Skeletal muscle tissue (tissue), 4 donors: ENCODE data around the gene ATG4B. TPM values are rescaled to one million over a fixed set of nuclear protein-coding genes. Genes with fewer than 3 reads are reported as not detected.

Experiments
- H3K27ac ChIP-seq: one replicate; pipeline ENCODE4 v1.7.0; 2013; ENCODE audit warnings: mild to moderate bottlenecking, low read depth, low read length, inconsistent platforms
- H3K27me3 ChIP-seq, 3 donors: one replicate each; pipeline ENCODE4 v1.7.0; 2013; ENCODE audit warnings: low read length in 3 of 3; ENCODE audit not compliant: control insufficient read depth in 3 of 3, insufficient read depth in 3 of 3
- H3K36me3 ChIP-seq, 3 donors: one replicate each; pipeline ENCODE4 v1.7.0; 2013; ENCODE audit warnings: low read length in 3 of 3; ENCODE audit not compliant: control insufficient read depth in 3 of 3, insufficient read depth in 3 of 3
- H3K4me1 ChIP-seq, 3 donors: one replicate each; pipeline ENCODE4 v1.7.0; 2013; ENCODE audit warnings: low read length in 3 of 3, mild to moderate bottlenecking in 3 of 3; ENCODE audit not compliant: control insufficient read depth in 3 of 3, insufficient read depth in 3 of 3
- H3K4me3 ChIP-seq, 3 donors: one replicate each; pipeline ENCODE4 v1.7.0; 2013; ENCODE audit warnings: low read length in 3 of 3
- H3K9ac ChIP-seq, 3 donors: one replicate each; pipeline ENCODE4 v1.7.0; 2013; ENCODE audit warnings: low read length in 3 of 3, mild to moderate bottlenecking in 3 of 3, moderate library complexity in 2 of 3, low read depth in 1 of 3
- H3K9me3 ChIP-seq, 3 donors: one replicate each; pipeline ENCODE4 v1.7.0; 2013; ENCODE audit warnings: low read length in 3 of 3; ENCODE audit not compliant: control insufficient read depth in 3 of 3
- total RNA-seq: library from RNA; depleted of rRNA; stranded (reverse); fragments of >200 nt; gene quantifications from one replicate; pipeline ENCODE4 v1.2.3, GENCODE V29; 2014
- donor health status: Osteomylitis.

ATG4B gene
- total RNA-seq, 1 donor from 2014 or later, result 29.2 TPM

GRCh38 chr2:241672243-241673188, 35.0 kb downstream of the ATG4B start:
- Histone ChIP-seq H3K36me3 (peaks cover 44 to 60% (median 46%) of the 10 kb centered on the region in 3 donors), H3K27me3 (no peaks in the 10 kb centered on the region), H3K9ac (no peak overlapping the region), H3K9me3 (no peaks in the 10 kb centered on the region), H3K27ac (no peak overlapping the region), H3K4me1 (no peaks in the 10 kb centered on the region), H3K4me3 (no peak overlapping the region)

DNA sequence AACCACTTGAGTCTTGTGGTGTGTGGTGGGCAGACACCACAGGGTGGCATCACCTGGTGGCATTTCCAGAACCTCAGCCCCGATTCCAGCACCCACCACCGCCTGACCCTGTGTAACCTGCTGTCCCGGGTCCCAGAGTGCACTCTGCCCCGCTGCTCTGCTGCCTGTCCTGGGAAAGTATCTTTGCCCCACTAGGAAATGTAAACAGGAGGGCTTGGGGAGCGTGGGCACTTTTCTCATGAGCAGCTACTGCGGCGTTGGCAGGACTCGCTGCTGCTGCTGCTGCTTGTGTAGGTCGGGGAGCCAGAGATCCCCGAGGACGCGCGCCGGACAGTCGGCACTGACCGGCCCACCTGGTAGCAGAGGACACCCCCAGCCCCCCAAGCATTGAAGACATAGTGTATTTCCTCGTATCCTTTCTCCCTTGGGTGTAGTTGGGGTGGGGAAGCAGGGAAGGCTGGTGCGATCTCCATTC, 35.7 kb downstream of the ATG4B start:
- Histone ChIP-seq H3K27ac (no peak overlapping the region), H3K27me3 (no peaks in the 10 kb centered on the region), H3K9me3 (no peaks in the 10 kb centered on the region), H3K36me3 (peaks cover 40 to 56% (median 42%) of the 10 kb centered on the region in 3 donors), H3K9ac (no peak overlapping the region), H3K4me3 (no peak overlapping the region), H3K4me1 (no peaks in the 10 kb centered on the region)

GRCh38 chr2:241673797-241674725, 36.6 kb downstream of the ATG4B start:
- H3K27ac ChIP-seq, result no peak overlapping the region
- H3K9ac ChIP-seq, result no peak overlapping the region
- H3K36me3 ChIP-seq, result peaks cover 34 to 57% (median 36%) of the 10 kb centered on the region in 3 donors
- no peaks in the 10 kb centered on the region for H3K27me3 ChIP-seq
- no peaks in the 10 kb centered on the region for H3K9me3 ChIP-seq
- H3K4me1 ChIP-seq, result no peaks in the 10 kb centered on the region
- no peak overlapping the region for H3K4me3 ChIP-seq

DNA sequence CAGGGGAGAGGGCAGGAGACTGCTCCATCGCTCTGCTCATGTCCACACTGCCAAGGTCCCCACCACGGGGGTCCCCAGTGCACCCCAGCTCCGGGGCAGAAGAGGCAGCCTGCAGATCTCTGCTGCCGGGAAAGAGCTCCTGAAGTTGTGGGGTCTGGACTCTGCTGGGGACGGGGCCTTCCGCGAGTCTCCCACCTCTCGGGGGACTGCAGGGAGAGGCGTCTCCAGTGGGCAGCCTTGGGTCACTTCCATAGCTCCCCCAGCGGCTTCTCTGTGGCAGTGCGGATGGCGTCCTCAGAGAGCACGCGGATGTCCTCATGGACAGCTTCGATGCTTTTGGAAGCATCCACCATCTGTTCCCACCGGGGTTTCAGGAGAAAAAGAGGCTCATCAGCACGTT, 38.4 kb downstream of the ATG4B start:
- H3K36me3 ChIP-seq, result peaks cover 23 to 46% (median 25%) of the 10 kb centered on the region in 3 donors

DNA sequence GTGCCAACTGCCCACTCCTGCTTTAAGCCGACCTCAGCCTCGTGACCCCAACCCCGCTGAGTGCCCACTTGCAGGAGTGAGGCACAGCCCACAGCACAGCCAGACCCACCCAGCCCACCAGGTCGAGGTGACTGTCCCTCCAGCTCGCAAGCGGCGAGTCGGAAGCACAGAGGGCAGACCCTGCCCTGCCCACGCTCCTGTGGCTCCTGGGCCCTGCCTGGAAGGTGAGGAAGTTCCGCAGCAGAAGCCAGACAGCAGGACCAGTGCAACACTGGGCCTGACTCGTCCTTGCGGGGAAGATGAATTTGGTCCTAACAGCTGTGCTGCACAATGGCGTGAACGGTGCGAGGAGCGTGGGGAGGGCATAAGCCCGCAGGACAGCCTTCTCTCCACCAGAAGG, 39.2 kb downstream of the ATG4B start:
- Histone ChIP-seq H3K4me3 (no peak overlapping the region), H3K9ac (no peak overlapping the region), H3K27me3 (no peaks in the 10 kb centered on the region), H3K9me3 (no peaks in the 10 kb centered on the region), H3K4me1 (peaks cover 0 to 11% (median 8%) of the 10 kb centered on the region in 3 donors), H3K36me3 (peaks cover 18 to 42% (median 23%) of the 10 kb centered on the region in 3 donors), H3K27ac (no peak overlapping the region)

More for the DNA sequence above, 38.4 kb downstream of the ATG4B start:
- Histone ChIP-seq H3K27ac (no peak overlapping the region), H3K9ac (no peak overlapping the region), H3K4me3 (no peak overlapping the region), H3K9me3 (no peaks in the 10 kb centered on the region), H3K4me1 (peaks cover 0 to 3% (median 3%) of the 10 kb centered on the region in 3 donors), H3K27me3 (no peaks in the 10 kb centered on the region)

DNA sequence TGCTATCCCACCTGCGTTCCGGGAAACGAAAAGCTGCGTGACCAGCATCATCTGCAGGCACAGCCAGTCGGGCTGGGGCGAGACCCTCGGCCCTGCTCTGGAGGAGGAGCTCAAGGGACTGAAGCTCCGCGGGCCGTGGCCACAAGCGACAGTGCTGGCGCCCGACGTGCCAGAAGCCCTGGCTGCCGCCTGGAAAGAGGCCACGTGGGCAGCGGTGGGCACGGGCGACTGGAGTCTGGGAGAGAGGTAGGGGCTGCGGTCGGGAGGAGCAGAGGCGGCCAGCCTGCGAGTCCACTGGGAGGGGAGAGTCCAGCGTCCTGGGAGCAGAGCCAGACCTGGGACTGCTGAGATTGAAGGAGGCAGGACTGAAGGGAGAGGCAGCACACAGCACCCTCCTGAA, 39.9 kb downstream of the ATG4B start:
- no peaks in the 10 kb centered on the region for H3K27me3 ChIP-seq
- H3K9me3 ChIP-seq, result no peaks in the 10 kb centered on the region
- H3K4me1 ChIP-seq, result peaks cover 0 to 13% (median 8%) of the 10 kb centered on the region in 3 donors
- H3K9ac ChIP-seq, result no peak overlapping the region
- H3K27ac ChIP-seq, result no peak overlapping the region
- no peak overlapping the region for H3K4me3 ChIP-seq
- peaks cover 16 to 37% (median 26%) of the 10 kb centered on the region in 3 donors for H3K36me3 ChIP-seq

GRCh38 chr2:241678307-241678706, 40.8 kb downstream of the ATG4B start:
- Histone ChIP-seq H3K27me3 (no peaks in the 10 kb centered on the region), H3K9ac (no peak overlapping the region), H3K9me3 (no peaks in the 10 kb centered on the region), H3K4me3 (no peak overlapping the region), H3K36me3 (peaks cover 12 to 33% (median 29%) of the 10 kb centered on the region in 3 donors), H3K27ac (no peak overlapping the region), H3K4me1 (peaks cover 0 to 13% (median 8%) of the 10 kb centered on the region in 3 donors)

DNA sequence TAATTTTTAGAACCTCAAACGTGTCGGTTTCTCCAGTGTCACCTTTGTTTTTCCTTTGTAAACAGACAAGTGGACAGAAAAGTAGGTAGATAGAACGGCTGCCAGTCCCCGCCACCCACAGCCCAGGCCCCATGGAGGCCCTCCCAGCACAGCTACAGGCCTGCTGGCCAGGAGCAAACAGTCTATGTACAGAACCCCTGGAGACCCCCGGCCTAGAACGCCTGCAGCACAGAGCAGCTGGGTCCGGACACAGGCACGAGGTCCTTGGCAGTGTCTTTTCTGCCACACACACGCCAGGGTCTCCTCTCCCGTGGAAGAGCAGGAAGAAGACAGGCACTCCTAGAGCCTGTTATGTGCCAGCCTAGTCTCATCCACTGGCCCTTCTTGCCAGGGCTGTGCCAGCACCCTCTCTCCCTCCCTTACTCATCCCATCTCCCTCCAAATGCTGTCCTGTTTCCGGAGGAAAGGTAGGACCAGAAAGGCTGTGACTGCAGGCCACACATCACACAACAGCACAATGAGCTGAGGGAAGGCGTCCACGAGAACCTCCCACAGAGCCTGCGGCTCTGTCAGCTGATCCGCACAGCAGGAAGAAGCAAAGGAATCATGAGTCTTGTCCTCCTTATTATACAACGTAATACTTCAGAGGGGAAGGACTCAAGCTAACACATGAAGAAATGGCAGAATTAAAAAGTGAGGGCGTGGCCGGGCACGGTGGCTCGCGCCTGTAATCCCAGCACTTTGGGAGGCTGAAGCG, 41.5 kb downstream of the ATG4B start:
- no peak overlapping the region for H3K27ac ChIP-seq
- H3K36me3 ChIP-seq, result peaks cover 12 to 33% (median 29%) of the 10 kb centered on the region in 3 donors
- no peak overlapping the region for H3K4me3 ChIP-seq
- H3K4me1 ChIP-seq, result peaks cover 0 to 13% (median 8%) of the 10 kb centered on the region in 3 donors
- no peaks in the 10 kb centered on the region for H3K9me3 ChIP-seq
- no peaks in the 10 kb centered on the region for H3K27me3 ChIP-seq
- H3K9ac ChIP-seq, result no peak overlapping the region

DNA sequence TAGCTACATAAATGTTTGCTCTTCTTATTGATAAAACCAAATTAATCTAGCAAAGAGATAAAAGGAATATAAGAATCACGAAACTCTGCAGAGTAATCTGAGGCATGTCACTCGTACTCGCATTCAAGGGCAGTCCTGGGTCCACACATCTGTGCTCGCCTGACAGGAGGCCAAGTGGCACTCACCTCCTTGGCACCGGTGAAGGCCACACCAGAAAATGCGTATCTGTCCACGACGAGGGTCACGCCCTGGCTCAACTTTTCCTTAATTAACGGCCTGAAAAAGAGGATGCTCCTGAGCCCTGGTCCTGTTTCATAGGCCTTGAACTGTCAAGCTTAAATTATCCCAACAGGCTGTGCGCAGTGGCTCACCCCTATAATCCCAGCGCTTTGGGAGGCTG, 42.6 kb downstream of the ATG4B start:
- Histone ChIP-seq H3K36me3 (peaks cover 12 to 29% (median 29%) of the 10 kb centered on the region in 3 donors), H3K4me3 (no peak overlapping the region), H3K27me3 (no peaks in the 10 kb centered on the region), H3K9ac (no peak overlapping the region), H3K4me1 (peaks cover 0 to 13% (median 8%) of the 10 kb centered on the region in 3 donors), H3K9me3 (no peaks in the 10 kb centered on the region), H3K27ac (no peak overlapping the region)
